Measurements from ENCODE around the gene CRYAA. TPM values are rescaled to one million over a fixed set of nuclear protein-coding genes. Genes with fewer than 3 reads are reported as not detected.

The CRYAA gene
- polyA plus RNA-seq, 3 donors, result not detected

- Mint-ChIP-seq H3K4me1 (no peaks in the 10 kb centered on the region), H3K36me3 (no peaks in the 10 kb centered on the region), H3K27ac (no peak overlapping the region), H3K4me3 (no peak overlapping the region), H3K27me3 (ENCODE audit: low read depth in 3 of 3) (peaks cover 3 to 9% (median 7%) of the 10 kb centered on the region in 3 donors), H3K9me3 (peaks cover 13 to 41% (median 35%) of the 10 kb centered on the region in 7 donors)
- intact Hi-C loops (cut with micrococcal nuclease), result no loop called here
- H3K27ac ChIP-seq (ENCODE audit: low read depth in 1 of 2, low read length in 2 of 2), result no peak overlapping the region
- no peak overlapping the region for H2AFZ ChIP-seq (ENCODE audit: insufficient read depth, low read depth, low read length, poor library complexity, severe bottlenecking)
- H3K9me3 ChIP-seq (replicated peaks in 1 of 2; ENCODE audit: control insufficient read depth in 1 of 2, insufficient read depth in 1 of 2, low read length in 2 of 2), result peaks cover 12 to 25% of the 10 kb centered on the region in 2 donors
- H3K9ac ChIP-seq (ENCODE audit: insufficient read depth, low read length, poor library complexity, severe bottlenecking), result no peak overlapping the region
- TF ChIP-seq, protein P1, sequence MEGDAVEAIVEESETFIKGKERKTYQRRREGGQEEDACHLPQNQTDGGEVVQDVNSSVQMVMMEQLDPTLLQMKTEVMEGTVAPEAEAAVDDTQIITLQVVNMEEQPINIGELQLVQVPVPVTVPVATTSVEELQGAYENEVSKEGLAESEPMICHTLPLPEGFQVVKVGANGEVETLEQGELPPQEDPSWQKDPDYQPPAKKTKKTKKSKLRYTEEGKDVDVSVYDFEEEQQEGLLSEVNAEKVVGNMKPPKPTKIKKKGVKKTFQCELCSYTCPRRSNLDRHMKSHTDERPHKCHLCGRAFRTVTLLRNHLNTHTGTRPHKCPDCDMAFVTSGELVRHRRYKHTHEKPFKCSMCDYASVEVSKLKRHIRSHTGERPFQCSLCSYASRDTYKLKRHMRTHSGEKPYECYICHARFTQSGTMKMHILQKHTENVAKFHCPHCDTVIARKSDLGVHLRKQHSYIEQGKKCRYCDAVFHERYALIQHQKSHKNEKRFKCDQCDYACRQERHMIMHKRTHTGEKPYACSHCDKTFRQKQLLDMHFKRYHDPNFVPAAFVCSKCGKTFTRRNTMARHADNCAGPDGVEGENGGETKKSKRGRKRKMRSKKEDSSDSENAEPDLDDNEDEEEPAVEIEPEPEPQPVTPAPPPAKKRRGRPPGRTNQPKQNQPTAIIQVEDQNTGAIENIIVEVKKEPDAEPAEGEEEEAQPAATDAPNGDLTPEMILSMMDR (IDR thresholded peaks at IDR 0.05), result no peak
- H3K36me3 ChIP-seq (replicated peaks in 1 of 2; ENCODE audit: control insufficient read depth in 1 of 2, insufficient read depth in 2 of 2, low read length in 2 of 2), result no peaks in the 10 kb centered on the region
- no peaks in the 10 kb centered on the region for H3K79me2 ChIP-seq (ENCODE audit: insufficient read depth, low read length)
- no peak overlapping the region for H3K4me2 ChIP-seq (replicated peaks; ENCODE audit: extremely low read depth, low read length, poor library complexity, severe bottlenecking)
- H3K4me1 ChIP-seq (ENCODE audit: control insufficient read depth in 1 of 2, insufficient read depth in 2 of 2, low read length in 2 of 2), result no peaks in the 10 kb centered on the region
- DNase-seq, result no peak
- no peak overlapping the region for H3K4me3 ChIP-seq (replicated peaks in 1 of 3; ENCODE audit: low read depth in 2 of 3, low read length in 3 of 3)
- H4K20me1 ChIP-seq (ENCODE audit: insufficient read depth, low read length), result no peaks in the 10 kb centered on the region
- WGBS (ENCODE audit: insufficient coverage), result no CpG with 5 or more reads among the region's 1 CpG
- H3K27me3 ChIP-seq (ENCODE audit: control insufficient read depth in 2 of 2, insufficient read depth in 2 of 2, low read length in 2 of 2), result no peaks in the 10 kb centered on the region
These were observed 32.7 kb downstream of the CRYAA start for GRCh38 chr21:43201491-43201890.

GRCh38 chr21:43203591-43203990 is 34.8 kb downstream of the CRYAA start:
- H3K4me3 Mint-ChIP-seq, result no peak overlapping the region
- DNase-seq, result no peak
- no peaks in the 10 kb centered on the region for H3K27me3 ChIP-seq (ENCODE audit: control insufficient read depth in 2 of 2, insufficient read depth in 2 of 2, low read length in 2 of 2)

More at GRCh38 chr21:43203591-43203990, 34.8 kb downstream of the CRYAA start:
- Mint-ChIP-seq H3K9me3 (peaks cover 13 to 31% (median 27%) of the 10 kb centered on the region in 7 donors), H3K4me1 (no peaks in the 10 kb centered on the region), H3K27me3 (ENCODE audit: low read depth in 3 of 3) (peaks cover 0 to 9% (median 7%) of the 10 kb centered on the region in 3 donors), H3K36me3 (no peaks in the 10 kb centered on the region), H3K27ac (no peak overlapping the region)
- WGBS (ENCODE audit: insufficient coverage), result 80% methylated on average over 6 of the region's 6 CpGs
- TF ChIP-seq, protein P1 (IDR thresholded peaks at IDR 0.05), result no peak
- Histone ChIP-seq H3K4me2 (replicated peaks; ENCODE audit: extremely low read depth, low read length, poor library complexity, severe bottlenecking) (no peak overlapping the region), H3K79me2 (ENCODE audit: insufficient read depth, low read length) (no peaks in the 10 kb centered on the region), H3K27ac (ENCODE audit: low read depth in 1 of 2, low read length in 2 of 2) (no peak overlapping the region), H4K20me1 (ENCODE audit: insufficient read depth, low read length) (no peaks in the 10 kb centered on the region), H3K9ac (ENCODE audit: insufficient read depth, low read length, poor library complexity, severe bottlenecking) (no peak overlapping the region), H3K36me3 (replicated peaks in 1 of 2; ENCODE audit: control insufficient read depth in 1 of 2, insufficient read depth in 2 of 2, low read length in 2 of 2) (no peaks in the 10 kb centered on the region), H2AFZ (ENCODE audit: insufficient read depth, low read depth, low read length, poor library complexity, severe bottlenecking) (no peak overlapping the region), H3K9me3 (replicated peaks in 1 of 2; ENCODE audit: control insufficient read depth in 1 of 2, insufficient read depth in 1 of 2, low read length in 2 of 2) (peaks cover 12 to 22% of the 10 kb centered on the region in 2 donors), H3K4me1 (ENCODE audit: control insufficient read depth in 1 of 2, insufficient read depth in 2 of 2, low read length in 2 of 2) (no peaks in the 10 kb centered on the region), H3K4me3 (replicated peaks in 1 of 3; ENCODE audit: low read depth in 2 of 3, low read length in 3 of 3) (no peak overlapping the region)
- intact Hi-C loops (cut with micrococcal nuclease), result no loop called here
